H4 (cell line): ENCODE results near the gene MATN1. TPM values are rescaled to one million over a fixed set of nuclear protein-coding genes. Genes with fewer than 3 reads are reported as not detected.

Experiments used
- DNase-seq: peaks from one replicate; pipeline ENCODE4 v3.0.0-alpha.2; 2015; ENCODE audit warnings: low spot score
- total RNA-seq: library from RNA; depleted of rRNA; stranded (reverse); fragments of >200 nt; shearing (Covaris generic); gene quantifications from 2 replicates; pipeline ENCODE4 v1.2.3, GENCODE V29; 2014

MATN1 gene
- total RNA-seq, 1 experiment from 2014 or later, result 0.06 TPM

DNA sequence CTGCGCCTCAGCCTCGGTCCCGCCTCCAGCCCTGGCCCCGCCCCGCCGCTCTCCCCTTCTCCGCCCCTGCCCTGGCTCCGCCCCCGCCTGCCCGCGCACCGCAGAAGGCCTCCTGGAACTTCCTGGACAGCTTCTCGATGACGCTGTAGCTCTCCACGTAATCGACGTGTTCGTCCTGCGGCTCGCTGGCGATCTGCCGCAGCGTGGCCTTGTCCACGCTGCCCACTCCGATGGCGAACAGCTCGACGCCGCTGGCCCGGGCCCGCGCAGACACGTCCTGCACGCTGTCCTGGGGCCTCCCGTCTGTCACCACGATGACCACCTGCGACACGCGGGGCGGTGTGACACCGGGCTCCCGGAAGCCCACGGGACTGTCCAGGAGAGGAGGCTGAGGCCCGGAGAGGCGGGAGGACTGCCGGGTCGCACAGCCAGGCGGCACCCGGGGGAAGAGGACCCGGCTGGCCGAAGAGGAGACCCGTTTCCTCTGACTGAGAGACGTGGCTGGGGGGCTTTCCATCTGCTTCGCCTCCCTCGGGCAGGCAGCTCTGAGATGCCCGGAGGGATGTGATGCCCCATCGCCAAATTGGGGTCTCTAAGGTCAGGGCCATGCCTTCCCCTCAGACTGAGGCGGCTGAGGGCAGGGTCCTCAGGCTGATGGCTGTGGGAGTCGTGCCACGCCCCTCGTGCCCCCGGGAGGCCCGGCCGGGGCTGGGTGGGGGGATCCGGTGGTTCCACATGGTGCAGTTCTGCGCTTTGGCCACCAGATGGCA, 4.6 kb downstream of the MATN1 start:
- peak; percentile 96 for DNase-seq

DNA sequence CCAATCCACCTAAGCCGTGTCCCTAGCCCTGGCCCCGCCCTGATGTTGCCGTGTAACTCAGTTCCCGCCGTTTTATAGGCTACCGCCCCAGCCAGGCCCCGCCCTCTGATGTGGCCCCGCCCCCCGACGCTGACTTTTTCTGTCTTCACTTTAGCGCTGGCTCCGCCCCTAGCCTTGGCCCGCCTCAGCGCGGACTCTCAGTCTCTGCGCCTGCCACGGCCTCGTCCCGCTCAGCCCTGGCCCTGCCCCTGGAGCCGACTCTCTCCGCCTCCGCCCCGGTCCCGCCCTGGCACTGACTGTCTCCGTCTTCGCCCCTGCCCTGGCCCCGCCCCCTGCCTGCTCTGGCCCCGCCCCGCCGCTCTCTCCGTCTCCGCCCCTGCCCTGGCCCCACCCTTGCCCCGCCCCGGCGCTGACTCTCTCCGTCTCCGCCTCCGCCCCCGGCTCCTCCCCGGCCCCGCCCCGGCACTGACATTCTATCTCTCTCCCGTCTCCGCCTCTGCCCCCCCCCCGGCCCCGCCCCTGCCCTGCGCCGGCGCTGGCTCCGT, 5.2 kb downstream of the MATN1 start:
- DNase-seq, result peak; percentile 96

DNA sequence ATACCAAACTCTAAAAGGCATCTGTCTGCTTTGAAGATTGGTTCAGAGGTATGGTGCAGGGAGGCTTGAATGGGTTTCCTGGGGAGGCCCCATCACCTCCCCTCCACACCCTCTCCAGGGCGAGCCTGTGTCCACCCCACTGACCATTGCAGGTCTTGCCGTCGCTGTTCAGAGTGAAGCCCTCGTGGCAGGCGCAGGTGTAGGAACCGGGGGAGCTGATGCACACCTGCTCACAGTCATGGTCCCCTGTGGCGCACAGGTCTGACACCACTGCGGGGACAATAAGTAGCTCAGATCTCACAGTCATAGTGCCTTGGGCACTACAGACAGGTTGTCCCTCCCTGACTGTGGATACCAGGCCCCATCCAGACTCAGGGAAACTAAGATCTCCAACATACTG, 6.7 kb downstream of the MATN1 start:
- DNase-seq, result no peak

DNA sequence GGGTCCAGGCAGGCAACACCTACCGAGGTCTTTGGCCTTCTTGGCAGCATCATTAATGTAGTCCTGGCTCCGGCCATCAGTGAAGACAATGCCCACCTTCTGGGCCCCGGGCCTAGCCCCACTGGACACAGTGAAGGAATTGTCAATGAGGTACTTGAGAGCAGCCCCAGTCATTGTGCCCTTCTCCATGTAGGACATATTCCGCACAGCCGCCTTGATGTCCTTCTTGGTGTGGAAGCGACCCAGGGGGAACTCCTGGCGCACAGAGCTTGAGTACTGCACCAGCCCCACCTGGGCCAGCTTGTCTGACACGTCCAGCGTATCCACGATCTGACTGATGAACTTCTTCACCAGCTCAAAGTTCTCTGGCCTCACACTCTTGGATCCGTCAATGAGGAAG, 7.5 kb downstream of the MATN1 start:
- no peak for DNase-seq

DNA sequence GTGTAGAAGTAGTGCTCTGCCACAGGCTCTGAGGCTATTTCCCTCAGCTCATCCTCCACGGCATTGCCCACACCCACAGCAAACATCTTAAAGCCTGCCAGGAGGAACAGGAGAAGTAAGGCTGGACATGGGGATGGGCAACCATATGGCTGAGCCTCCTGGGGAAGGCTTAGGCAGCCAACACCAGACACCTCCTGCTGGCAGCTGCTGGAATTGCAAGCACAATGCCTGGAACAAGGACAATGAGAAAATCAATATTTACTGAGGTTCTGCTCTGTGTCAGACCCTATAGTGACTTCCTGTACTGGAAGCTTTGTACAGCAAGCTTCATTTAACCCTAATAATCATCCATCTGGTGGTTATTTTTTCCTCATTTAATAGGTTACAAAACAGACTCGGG, 8.2 kb downstream of the MATN1 start:
- no peak for DNase-seq

DNA sequence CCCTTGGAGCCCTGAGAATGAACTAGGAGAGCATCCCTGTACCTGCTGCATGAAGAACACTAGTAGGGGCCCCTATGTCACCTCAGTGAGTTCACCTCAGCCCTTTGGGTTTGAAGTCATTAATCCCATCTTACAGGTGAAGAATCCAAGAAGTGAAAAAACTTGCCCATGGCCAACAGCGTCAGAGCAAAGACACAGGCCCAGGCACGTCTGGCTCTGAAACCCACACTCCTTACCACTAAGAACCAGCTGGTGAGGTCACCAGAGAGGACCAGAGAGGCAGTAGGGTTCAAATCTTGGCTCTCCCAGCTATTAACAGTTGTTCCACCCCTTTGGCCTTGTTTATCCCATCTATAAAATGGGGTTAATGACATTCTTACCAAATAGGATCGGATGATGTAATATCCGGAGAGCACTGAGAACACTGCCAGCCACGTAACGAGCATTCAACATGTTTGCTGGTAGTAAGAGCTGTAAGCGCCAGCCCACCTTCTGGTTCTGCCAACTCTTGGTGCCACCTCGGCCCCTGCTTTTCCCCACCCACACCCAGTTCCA, 8.8 kb downstream of the MATN1 start:
- no peak for DNase-seq

DNA sequence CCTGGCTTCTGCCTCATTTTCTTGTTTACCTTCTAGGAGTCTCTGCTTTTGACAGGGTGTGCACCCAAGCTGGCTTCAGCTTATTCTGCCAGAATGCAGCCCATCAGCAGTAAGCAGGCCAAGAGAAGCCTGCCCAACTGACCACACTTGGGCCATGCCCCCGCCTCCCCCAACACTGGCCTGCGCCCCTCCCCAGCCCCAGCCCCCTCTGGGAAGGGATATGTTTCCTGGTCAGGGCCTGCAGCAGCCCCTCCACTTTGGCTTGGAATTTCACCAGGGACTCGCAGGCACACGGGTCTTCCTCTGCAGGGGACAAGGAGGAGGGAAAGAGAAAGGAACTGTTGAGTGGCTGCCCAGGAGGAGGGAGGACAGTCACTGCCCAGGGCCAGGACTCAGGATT, 9.4 kb downstream of the MATN1 start:
- no peak for DNase-seq

DNA sequence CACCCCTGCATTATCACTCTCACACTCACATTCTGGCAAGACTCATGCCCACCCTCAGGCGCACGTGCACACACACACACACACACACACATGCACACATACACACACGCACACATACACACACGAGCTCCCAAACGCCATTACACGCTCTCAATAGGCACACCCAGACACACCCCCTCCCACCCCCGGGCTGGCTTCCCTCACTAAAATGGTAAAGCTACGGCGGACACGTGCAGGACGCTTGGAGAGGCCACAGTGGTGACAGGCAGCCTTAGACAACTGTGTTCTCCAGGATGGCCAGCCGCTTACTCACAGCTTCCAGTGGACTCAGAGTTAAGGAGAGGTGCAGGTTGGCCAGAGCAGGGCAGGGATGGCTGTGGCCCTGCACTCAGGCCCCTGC, 10.1 kb downstream of the MATN1 start:
- DNase-seq, result no peak

DNA sequence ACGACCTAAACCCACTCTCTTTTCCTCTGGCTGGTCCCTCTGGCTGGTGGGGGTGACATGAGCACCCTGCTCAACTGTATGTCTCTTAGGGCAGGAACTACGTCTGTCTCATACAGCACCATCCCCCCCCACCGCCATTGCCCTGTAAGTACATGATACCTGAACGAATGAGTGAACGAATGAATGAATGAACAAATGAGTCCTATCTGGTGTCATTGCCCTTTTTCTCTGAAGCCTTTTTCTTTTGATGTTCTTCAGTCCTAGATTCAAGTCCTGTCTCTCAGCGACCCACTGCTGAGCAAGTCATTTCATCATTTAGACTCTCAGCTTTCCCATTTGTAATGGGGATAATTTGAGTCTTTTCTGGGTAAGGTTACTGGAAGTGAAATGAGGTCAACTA, 10.8 kb downstream of the MATN1 start:
- no peak for DNase-seq

DNA sequence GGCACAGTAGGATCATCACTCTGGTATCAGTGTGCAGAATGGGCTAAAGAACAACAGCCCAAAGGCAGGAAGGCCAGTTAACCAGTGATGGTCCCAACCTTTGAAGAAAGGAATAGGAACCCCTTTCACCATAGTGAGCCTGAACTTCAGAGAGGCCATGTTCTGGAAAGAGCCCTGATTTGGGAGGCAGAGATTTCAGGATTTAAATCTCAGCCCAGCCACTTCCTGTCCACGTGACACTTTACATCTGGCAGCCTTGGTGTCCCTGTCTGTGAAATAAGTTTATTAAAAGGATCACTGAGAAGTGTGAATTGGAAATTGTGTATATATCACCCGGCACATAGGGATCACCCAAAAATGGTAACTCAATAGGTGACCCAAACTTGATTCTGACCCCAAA, 13.0 kb downstream of the MATN1 start:
- no peak for DNase-seq

DNA sequence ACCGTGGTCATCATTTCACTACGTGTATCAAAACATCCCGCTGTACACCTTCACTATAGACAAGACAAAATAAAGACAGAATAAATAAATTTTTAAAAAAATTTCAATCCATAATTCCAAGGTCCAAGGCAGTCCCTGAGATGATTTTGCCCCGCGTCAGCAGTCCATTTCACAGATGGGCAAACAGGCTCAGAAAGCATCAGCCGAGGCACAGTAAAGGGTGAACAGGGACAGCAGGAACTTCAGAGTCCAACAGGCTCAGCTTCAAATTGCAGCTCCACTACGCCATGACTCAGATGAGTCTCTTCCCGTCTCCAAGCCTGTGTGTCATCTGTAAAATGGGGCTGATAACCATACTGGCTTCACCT, 15.0 kb downstream of the MATN1 start:
- no peak for DNase-seq

DNA sequence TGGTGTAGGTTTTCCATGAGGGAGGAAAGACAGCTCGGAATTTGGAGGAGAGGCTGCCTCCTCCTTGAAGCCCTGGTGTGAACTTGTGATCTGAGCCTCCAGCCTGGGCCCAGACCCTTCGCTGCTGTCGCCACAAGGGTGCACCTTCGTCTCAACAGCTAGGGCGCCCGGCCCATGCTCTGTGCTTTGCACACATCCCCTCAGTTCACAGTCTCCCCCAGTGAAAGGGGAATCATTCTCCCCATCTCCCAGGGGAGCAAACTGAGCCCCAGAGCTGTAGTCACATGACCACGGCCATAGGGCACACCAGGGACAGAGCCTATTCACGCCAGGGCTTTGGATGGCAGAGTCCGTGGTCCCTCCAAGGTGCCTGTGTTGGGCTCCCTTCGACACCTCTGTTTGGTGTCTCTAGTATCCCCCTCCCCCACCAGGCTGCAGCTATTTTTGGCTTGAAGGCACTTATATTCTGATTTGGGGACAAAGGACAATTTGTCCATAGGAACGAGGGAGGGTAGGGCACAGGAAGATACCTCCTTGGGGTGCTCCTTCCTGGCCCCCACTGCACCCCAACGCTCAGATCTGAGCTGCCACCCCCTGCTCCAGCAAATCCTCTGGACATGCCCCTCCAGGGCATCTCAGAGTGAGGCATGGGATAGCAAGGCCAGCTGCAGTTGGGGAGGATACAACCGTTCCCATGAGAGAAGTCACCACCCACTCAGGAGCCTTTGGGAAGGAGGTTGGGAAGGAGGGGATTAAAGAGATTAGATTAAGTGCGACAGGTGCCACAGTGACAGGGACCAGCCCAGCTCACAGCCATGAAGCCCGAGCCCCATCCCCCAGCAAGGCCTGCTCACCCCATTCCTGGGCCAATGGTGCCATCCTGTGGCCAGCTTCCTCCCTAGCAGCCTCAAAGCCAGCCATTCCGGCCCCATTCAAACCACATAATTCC, 15.7 kb downstream of the MATN1 start:
- DNase-seq, result peak; percentile 63

DNA sequence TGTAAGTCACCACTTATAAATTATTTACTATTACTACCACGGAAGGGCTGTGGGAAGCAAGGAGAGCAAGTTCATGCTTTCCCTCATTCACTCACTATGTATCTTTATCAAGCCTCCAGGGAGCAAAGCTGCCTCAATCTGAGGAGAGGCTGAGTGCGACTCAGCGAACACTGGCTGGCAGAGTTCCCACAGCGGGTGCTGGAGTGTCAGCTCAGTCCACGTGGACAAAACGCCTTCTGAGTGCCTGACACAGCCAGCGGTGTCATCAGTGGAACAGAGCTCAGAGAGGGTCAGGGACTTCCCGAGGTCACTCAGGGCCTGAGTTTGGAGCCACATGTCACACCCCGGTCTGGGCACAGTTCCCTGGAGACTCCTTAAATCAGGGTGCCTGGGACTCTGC, 16.9 kb downstream of the MATN1 start:
- no peak for DNase-seq

DNA sequence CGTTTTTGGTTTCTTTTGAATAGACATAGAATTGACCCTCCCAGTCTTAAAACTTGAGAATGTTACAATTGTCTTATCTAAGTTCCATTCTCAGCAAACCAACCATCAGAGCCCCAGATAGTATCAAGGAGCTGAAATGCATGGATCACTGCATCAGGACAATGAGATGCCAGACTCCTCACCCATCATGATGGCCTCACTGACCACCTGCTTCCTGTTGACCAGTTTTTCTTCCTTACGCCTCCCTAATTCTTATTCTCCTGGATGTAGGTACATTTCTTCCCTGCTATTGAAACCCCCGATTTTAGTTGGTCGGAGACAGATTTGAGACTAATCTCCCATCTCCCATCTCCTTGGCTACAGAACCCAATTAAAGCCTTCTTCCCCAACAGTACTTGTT, 17.7 kb downstream of the MATN1 start:
- DNase-seq, result no peak

DNA sequence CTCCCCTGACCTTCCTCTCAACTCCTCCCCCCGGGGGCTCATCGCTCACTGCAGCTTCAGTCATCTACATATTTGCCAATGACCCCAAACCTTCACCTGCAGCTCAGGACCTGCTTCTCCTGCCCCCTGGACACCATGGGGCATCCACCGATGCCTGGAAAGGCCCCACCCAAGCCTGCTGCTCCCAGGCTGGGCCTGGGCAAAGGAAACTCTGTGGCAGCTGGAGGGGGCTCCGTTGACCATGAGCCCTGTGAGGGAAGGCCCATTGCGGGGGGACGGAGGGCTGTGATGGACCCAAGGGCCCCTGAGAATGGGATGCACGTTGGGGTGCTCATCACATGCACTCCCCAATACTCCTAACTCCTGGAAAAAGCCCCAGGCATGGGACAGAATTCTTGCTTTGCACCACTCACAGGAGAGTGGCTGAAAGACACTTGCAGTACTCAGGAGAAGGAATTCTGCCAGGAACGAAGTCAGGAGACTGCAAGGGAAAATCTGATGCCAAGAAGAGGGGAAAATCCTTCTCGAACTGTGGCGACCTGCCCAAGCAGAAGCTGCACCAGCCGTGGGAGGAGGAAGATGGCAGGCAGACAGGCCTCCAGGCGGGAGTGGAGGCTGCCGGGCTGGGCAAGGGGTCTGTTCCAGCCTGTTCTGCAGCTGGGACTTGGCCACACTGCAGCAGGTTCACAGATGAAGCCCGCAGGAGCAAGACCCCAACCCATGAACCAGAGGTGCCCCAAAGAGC, 18.4 kb downstream of the MATN1 start:
- no peak for DNase-seq

DNA sequence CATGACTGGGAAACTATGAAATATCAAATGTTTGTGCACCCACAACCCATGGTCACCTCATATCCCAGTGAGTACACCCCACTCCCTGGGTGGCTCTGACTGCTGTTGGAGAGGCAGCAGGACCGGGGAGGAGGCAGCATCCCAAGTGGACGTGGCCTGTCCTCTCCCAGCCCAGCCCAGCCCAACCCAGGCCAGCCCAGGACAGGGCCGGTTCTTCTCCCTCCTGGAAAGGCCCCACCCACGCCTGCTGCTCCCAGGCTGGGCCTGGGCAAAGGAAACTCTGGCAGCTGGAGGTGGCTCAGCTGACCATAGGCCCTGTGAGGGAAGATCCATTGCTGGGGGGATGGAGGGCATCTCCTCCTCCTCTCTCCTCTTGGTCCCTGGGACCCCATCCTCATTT, 19.1 kb downstream of the MATN1 start:
- no peak for DNase-seq

DNA sequence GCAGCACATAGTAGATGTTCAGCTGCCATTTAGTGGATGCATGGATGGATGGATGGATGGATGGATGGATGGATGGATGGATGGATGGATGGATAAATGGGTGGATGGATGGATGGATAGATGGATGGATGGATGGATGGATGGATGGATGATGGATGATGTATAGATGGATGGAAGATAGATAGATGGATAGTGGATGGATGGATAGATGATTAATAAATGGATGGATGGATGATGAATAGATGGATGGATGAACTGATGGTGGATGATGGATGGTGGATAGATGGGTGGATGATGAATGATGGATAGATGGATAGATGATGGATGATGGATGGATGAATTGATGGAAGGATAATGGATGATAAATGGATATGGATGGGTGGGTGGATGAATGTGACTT, 20.6 kb downstream of the MATN1 start:
- no peak for DNase-seq

DNA sequence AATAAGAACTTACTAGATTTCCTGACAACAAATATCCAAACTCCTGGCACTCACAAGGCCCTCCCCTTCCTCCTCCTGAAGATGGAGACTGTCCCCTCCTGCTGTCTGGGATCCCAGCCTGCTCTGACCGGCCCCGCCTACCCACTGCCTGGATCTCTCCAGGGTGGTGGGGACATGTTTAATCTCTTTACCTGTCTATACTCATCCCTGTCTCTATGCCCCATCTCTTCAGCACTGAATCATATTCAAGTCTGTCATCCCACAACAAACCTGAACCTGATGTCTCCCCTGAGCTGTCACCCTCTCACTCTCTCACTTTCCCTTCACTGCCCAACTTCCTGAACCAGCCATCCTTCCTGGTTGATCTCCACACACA, 22.1 kb downstream of the MATN1 start:
- no peak for DNase-seq

DNA sequence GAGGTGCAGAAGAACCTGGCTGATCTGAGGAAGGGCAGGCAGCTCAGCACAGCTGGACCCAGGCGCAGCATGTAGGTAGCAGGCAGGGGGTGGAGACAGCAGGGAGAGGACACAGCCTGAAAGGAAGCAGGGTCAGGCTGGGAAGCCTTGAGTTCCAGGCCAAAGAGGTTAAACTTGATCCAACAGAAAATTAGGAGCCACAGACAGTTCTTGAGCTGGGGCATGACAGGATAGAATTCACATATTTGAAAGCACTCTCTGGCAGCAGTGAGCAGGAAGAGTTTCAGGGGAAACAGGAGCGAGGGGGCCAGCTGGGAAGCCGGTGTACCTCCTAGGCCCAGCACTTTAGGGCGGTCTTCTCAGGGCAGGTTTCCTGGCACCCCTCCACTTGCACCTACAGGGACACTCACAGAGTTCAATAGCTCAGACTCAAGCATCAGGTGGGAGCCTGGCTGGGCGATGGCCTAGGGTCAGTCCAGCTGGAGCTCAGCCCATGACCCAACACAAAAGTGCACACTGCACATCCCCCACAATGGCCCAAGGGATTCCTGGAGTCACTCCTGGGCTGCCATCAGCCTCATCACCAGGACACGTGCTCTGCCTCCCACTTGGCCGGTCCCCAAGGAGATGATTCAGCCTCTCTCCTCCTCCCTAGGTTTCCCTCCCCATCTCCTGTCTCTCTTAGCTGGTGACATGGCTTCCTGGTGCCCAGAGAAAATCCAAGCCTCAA, 22.7 kb downstream of the MATN1 start:
- DNase-seq, result peak; percentile 82

DNA sequence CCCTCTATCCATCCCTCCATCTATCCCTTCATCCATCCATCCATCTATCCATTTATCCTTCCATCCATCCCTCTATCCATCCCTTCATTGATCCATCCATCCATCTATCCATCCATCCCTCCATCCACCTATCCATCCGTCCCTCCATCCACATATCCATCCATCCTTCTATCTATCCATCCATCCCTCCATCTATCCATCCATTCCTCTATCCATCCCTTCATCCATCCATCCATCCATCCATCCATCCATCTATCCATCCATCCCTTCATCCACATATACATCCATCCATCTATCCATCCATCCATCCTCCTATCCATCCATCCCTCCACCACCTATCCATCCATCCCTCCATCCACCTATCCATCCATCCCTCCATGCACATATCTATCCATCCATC, 23.6 kb downstream of the MATN1 start:
- no peak for DNase-seq

DNA sequence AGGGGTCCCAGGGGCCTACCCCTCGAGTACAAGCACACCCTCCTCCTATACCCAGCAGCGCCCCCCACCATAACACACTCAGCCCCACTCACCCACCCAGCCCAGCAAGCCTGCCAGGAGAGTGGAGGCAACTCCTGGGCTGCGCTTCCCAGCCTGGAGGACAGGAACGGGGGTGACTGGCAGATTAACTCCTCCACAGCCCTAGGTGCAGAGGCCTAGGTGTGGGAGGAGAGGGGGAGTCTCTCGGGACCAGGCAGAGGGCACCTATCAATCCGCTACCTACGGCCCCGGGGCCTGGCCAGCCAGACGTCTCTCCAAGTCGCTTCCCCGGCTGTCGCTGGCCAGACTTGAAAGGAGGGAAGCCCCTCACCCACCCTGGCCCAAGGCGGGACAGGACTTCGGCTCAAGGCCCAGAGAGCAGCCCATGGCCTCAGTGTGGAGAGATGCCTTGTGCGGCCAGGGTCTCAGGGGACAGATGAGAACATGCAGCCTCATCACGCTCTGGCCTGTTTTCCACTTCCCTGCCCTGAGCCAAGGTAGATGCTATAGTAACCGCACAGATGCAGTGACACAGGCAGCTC, 24.9 kb downstream of the MATN1 start:
- no peak for DNase-seq
